Adipose tissue (tissue), 3 donors: ENCODE data around the gene KIAA0232. TPM values are rescaled to one million over a fixed set of nuclear protein-coding genes. Genes with fewer than 3 reads are reported as not detected.
"Not testable (repeated sequence)": the region's sequence is repeated elsewhere in the genome, so short reads cannot be mapped to it uniquely, and the experiment has no call there.

Experiments used
- H3K27ac ChIP-seq: one replicate; pipeline ENCODE4 v1.5.1; 2013; ENCODE audit warnings: low read depth, low read length
- whole genome bisulfite sequencing, 3 donors: extraction: QIAGEN DNeasy Blood & Tissue Kit; methylation state at CpG; one replicate each; pipeline ENCODE4 v1.1.7; 2013; 5-methylcytosine and 5-hydroxymethylcytosine counted together
- polyA plus RNA-seq, 3 donors: library from polyadenylated mRNA; stranded (reverse); fragments of 200-250 nt; gene quantifications; one replicate each; pipeline ENCODE4 v1.2.3, GENCODE V29; 2013
- donor health status: healthy with polysubstance abuse.
- donor health status: Bipolar disorder and iron deficiency.
- donor health status: healthy.

Gene KIAA0232
- polyA plus RNA-seq, 3 donors, result 3.8 to 9.8 (median 6.7) TPM

DNA sequence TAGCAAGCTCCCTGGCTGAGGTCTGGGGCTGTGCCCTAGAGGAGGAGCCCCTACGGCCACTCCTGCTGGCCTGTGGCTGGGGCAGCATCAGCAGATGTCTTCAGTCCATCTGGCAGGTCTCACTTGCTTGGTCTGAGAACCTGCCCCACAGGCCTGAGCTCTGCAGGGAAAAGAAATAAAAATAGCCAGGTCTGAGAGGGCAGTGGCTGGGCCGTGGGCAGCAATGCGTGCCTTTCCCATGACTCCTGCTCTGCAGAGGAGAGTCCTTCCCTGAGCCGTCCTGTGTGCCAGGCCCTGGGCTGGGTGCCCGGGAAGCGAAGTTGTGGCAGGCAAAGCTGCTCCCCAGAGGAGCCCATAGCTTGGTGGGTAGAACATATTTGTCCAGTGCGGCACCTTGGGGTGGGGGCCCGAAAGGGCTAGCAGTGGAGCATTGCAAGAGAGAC lies 11.3 kb upstream of the KIAA0232 start:
- H3K27ac ChIP-seq, result no peak overlapping the region
- WGBS, 3 donors, result 84 to 87% (median 86%) methylated on average over 8 of the region's 8 CpGs

DNA sequence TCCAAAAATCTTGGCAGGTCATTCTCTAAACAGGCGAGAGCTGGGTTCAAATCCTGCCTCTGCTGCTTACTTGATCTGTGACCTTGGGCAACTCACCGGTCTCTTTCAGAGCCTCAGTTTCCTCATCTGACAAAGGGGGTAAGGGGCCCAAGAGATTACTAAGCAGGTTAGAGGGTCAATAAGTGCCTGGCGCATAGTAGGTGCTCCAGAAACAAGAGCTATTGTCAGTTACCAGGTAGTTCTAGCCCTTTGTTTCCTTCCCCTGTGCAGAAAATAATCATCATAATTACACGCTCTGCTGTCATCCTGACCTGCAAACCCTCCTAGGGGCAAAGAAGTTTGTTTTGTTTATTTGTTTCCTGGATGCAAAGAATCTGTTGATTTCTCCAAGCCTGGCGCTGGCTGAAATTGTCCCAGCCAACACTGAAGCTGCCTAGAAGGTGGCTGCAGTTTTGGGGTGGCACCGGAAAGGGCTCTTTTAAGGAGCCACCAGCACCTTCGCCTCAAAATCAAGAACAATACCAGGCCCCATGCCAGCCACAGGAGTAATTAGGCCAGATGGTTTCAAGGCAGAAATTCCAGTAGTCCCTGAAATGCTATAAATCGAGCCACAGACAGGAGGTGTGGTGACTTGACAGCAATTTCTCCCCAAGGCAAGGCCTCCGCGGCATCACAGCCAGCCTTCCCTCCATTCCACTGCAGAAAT lies 10.2 kb upstream of the KIAA0232 start:
- WGBS, 3 donors, result 55 to 70% (median 68%) methylated on average over 10 of the region's 10 CpGs
- no peak overlapping the region for H3K27ac ChIP-seq

DNA sequence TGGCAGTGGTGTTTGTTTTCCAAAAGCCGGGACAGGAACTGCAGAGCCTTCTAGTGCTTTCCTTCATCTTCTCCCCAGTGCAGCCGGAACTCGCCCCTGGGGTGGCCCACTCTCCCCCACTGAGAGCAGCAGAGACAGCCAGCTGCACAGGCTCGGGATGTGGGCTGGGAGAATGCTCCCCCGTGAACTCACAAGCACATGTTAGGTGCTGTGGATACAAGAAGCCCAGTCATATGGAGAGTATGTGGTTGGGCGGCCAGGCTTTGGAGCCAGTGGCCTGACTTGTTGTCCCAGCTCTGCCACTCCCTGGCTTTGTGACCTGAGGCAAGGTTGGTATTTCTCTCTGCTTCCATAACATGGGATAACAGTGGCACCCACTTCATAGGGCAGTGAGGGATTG lies 9.4 kb upstream of the KIAA0232 start:
- H3K27ac ChIP-seq, result no peak overlapping the region

DNA sequence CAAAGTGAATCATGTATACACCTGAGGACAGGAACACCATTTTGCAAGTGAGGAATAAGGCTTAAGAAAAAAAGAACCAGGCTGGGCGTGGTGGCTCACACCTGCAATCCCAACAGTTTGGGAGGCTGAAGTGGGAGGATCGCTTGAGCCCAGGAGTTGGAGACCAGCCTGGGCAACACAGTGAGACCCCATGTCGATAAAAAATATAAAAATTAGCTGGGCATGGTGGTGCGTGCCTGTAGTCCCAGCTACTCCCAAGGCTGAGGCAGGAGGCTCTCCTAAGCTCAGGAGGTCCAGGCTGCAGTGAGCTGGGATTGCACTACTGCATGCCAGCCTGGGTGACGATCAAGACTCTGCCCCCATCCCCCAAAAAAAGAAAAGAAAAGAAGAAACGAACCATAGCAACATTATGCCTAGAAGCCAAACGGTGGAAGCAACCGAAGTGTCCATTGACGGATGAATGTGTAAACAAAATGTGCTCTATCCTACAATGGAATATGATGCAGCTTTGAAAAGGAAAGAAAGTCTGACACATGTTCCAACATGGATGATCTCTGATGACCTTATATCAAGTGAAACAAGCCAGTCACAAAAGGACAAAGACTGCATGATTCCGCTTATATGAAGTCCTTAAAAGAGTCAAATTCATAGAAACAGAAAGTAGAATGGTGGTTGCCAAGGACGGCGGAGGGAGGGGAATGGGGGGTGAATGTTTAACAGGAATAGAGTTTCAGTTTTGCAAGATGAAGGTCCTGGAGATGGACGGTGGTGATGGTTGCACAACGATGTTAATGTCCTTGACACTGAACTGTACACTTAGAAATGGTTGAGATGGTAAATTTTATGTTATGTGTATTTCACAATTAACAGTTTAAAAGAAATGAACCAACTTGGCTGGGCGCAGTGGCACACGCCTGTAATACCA lies 8.6 kb upstream of the KIAA0232 start:
- no peak overlapping the region for H3K27ac ChIP-seq
- 80 to 90% (median 85%) methylated on average over 16 of the region's 16 CpGs for WGBS, 3 donors

More for the DNA sequence above, 9.4 kb upstream of the KIAA0232 start:
- 71 to 87% (median 82%) methylated on average over 6 of the region's 6 CpGs for WGBS, 3 donors

DNA sequence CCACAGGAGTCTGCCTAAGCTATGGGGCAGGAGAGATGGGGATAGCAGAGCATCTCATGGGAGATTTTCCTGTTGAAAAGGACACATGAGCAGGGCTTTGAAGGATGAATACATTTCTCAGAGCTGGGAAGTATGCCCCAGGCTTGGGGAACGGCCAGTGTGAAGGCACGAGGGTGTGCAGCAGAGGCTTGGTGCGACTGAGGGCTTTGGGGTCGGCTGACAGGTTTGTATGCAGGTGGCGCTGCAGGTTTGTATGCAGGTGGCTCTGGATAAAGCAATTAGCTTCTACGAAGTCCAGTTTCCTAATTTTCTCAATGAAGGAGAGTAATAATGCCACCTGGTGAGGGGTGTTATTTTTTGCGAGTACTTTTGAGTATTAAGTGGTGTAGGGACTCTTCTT lies 6.8 kb upstream of the KIAA0232 start:
- no peak overlapping the region for H3K27ac ChIP-seq
- 70 to 85% (median 78%) methylated on average over 7 of the region's 7 CpGs for WGBS, 3 donors

DNA sequence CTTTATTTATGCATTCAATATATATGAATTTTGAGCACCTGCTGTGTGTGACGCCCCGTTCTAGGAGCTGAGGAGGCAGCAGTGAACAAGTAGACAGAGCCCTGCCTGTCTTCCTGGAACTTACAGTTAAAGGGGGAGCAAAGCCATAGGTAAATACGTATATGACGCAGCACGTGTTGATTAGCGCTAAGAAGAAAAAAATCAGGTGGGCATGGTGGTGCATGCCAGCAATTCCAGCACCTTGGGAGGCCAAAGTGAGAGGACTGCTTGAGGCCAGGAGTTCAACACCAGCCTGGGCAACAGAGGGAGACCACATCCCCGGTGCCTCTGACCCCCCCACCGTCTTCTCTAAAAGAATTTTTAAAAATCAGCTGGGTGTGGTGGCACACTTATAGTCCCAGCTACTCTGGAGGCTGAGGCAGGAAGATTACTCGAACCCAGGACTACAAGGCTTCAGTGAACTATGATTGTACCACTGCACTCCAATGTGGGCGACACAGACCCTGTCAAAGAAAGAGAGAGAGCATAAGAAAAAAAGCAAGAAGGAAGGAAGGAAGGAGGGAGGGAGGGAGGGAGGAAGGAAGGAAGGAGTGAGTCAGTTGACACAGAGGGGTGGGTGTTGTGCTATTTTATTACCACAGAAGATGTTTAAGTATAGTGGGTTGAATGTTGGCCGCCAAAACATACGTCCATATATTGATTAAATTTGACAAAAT lies 5.4 kb upstream of the KIAA0232 start:
- WGBS, 3 donors, result 63 to 73% (median 65%) methylated on average over 12 of the region's 12 CpGs
- no peak overlapping the region for H3K27ac ChIP-seq

DNA sequence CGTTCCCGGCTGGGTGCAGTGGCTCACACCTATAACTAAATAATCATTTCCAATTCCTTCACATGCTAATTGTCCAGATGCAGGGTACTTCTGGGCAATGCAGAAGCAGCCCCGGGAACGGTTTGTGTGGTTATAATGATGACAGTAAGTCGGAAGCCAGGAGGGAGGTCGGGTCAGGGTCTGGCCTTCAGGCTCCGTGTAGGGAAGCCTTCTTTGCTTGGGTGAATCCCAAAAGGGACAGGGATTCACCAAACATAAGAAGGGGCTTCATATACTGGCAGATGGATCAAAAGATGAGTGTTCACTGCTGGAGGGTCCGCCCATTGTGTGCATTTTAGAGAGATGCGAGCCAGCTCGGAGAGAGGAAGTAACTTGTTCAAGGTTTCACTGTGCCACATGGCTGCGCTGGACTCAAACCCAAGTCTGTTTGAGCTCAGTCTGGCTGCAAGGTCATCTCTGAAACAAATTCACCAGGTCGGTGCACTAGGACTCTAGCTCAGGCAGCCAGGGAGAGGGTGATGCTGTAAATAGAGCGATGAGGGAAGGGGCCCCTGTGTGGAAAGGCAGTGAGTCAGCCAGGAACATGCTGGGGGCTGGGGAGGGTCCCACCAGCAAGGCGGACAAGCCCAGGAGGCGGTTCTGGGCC lies 4.8 kb upstream of the KIAA0232 start:
- H3K27ac ChIP-seq, result no peak overlapping the region
- WGBS, 3 donors, result 60 to 65% (median 63%) methylated on average over 15 of the region's 15 CpGs

DNA sequence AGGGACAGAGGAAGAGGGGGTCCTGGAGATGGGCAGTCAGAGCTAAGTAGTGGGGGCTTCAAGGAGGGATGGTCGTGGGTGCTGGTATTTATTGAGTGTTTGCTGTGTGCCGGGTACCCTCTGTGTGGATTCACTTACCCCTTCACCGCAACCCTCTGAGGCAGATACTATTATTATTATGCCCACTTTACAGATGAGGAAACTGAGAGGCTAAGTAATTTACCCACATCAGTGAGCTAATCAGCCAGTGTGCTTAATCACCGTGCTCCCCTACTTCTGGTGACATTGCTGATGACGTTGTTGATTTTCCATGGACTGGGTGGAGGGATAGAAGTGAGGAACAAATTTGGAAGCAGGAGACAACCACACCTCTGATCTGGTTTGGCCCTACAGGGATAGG lies 4.1 kb upstream of the KIAA0232 start:
- 82 to 92% (median 90%) methylated on average over 5 of the region's 5 CpGs for WGBS, 3 donors
- H3K27ac ChIP-seq, result no peak overlapping the region

DNA sequence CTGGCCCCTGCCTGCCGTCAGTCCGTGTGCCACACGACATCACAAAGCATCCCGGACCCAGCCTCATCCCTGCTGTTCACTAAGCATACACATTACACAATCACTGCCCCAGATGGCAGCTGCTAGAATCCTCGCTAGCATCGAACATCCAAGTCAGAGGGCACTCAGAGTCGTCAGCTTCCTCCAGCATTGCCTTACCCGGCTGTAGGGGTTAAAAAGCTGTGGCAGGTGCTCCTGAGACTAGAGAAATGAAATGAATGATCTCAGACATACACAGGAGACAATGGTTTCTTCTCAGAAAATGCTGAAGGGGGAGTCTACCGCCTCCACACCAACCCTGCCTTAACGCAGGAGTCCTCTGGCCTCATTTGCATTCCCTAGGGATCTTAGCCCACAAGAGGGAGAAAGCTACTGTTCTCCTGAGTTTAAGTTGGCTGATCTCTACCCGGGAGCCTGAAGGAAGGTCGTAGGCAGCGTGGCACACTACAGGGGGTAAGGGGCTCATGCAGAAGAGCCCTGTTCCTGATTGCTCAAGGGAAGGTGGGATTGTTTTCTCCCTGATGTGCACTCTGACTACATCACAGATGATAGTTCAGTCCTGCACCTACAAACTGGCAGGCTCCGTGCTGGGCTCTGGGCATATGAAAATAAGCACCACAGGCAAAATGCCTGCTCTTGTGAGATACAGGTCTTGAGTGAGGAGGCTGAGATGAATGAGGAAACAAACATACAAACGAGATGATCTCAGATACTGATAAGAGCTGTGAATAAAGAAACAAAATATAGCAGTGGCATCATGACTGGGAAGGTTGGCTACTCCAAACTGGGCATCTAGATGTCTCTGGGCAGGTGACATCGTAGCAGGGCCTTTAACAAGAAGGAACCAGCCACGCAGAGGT lies 2.6 kb upstream of the KIAA0232 start:
- H3K27ac ChIP-seq, result no peak overlapping the region
- WGBS, 3 donors, result 59 to 69% (median 60%) methylated on average over 17 of the region's 17 CpGs

DNA sequence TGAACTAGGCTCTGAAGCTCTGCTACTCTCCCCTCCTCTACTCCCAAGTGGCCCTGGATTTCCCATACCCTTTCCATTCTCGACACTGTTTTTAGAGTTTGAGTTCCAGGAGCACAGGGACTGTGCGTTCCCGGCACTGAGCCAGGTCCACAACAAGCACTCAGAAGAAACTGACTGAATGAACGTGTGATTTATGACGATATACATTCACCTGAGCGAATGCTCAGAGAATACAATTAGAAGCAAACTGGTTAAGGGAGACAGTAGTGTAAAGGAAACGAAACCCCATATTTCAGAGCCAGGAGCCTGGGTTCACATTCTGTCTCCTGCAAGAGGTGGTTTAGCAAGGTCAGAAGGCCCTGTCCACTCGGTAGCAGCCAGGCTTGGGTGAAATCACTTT lies 1.4 kb upstream of the KIAA0232 start:
- WGBS, 3 donors, result 86 to 88% (median 88%) methylated on average over 8 of the region's 8 CpGs
- H3K27ac ChIP-seq, result no peak overlapping the region

DNA sequence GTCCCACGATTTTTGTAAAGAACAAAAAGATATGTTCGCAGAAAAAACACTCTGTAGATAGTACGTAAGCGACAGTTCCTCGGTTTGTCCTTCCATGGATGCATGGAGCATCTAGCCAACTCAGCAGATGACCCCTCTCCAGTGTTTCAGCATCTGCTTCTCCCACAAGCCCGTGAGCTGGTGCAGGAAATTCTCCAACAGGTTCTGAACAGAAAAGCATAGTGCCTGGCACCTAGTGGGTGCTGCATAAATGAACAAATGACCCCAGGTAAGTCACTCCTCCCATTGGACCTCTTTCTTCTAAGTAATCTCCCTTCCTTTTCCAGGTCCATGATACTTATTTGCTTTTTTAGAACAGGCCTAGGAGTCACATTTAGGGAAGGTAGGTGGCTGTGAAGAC lies 966 bp upstream of the KIAA0232 start:
- H3K27ac ChIP-seq, result no peak overlapping the region
- WGBS, 3 donors, result 84 to 85% (median 85%) methylated on average over 6 of the region's 6 CpGs

DNA sequence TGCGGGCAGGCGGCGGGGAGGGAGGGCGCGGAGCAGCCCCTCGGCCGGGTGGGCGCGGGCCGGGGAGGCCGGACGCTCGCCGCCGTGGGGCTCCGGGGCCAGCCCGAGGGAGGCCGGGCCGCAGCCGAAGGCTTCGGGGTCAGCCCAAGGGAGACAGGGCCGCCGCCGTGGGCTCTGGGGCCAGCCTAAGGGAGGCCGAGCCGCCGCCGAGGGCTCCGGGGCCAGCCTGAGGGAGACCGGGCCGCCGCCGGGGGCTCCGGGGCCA lies 251 bp downstream of the KIAA0232 start:
- 0 to 1% (median 0%) methylated on average over 30 to 34 of the region's 34 CpGs for WGBS, 3 donors
- H3K27ac ChIP-seq, result peak overlapping the region; percentile 96

DNA sequence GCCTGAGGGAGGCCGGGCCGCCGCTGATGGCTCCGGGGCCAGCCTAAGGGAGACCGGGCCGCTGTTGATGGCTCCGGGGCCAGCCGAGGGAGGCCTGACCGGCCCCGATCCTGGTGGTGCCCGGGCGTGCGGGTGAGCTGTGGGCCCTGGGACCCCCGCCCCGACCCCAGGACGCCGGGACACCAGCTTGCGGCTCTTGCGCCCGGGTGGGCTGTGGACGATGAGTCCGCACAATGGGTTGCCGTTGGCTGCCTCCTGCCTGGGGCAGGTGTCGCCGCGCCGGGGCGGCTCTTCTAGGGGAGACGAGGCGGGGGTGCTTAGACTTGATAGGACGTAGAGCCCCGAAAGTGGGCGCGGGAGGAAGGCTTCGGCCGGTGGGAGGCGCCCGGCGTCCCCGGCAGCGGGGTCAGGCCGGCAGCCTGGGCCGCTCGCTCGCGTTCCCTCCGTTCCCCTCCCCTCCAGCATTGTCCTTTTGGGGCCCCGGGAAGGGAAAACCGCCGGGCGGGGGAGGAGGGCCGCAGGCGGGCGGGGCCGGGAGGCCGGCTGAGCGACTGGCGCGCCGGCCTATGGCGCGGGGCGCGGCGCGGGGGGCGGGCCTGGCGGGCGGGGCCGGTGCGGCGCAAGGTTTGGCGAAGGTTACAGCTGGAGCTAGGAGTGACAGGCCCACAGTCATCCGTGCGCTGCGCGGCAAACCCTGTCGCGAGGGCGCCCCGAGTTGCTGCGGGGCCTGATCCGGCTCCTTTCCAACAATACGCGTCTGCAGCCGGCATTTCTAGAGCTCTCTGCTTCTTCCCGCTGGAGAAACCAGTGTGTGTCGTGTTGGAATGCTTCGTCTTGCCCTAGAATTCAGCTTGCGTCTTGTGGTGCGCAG lies 819 bp downstream of the KIAA0232 start:
- WGBS, 3 donors, result 1 to 2% (median 1%) methylated on average over 51 to 91 of the region's 91 CpGs
- peak overlapping the region; percentile 96 for H3K27ac ChIP-seq

DNA sequence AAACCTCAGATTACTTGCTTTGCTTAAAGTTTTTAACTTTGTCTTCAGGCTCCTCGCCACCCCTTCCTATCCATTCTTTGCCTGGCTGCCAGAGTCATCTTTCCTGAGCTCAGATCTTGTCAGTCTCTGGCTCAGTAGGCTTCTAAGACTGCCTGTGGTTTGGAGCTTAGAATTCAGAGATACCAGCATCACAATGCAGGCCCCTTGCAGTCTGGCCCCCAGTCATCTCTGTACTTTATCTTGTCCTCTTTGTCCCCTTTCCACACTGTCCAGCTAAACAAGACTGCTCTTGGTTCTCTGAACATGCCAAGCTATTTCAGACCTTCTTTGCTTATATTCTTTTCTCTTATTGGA lies 3.0 kb downstream of the KIAA0232 start:
- WGBS, 3 donors, result 98 to 100% (median 100%) methylated on average over 1 of the region's 1 CpG
- no peak overlapping the region for H3K27ac ChIP-seq

DNA sequence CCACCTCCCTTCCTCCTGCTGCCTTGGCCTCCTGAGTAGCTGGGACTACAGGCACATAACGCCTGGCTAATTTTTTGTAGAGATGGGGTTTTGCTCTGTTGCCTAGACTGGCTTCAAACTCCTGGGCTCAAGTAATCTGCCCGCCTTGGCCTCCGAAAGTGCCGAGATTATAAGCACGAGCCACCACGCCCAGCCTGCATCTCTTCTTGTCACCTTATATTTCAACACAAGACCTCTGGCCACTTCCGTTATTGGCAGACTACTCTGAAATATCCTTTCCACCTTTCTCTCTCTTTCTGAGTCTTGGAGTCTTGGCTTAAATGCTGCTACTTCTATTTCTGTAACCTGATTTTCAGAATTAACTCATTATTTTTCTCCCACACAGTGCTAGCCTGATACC lies 5.6 kb downstream of the KIAA0232 start:
- no peak overlapping the region for H3K27ac ChIP-seq
- WGBS, 3 donors, result 50 to 76% (median 59%) methylated on average over 7 of the region's 7 CpGs

DNA sequence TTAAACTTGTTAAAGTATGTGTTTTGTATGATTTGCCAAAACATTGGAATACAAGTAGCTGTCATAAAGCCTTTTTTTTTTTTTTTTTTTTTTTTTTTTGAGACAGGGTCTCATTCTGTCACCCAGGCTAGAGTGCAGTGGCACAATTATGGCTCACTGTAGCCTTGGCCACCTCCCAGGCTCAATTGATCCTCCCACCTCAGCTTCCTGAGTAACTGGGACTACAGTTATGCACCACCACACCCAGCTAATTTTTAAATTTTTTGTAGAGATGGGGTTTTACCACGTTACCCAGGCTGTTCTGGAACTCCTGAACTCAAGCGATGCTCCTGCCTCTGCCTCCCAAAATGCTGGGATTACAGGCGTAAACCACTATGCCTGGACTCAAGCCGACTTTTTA lies 8.7 kb downstream of the KIAA0232 start:
- 88 to 94% (median 89%) methylated on average over 4 of the region's 4 CpGs for WGBS, 3 donors
- H3K27ac ChIP-seq, result not testable (repeated sequence)

DNA sequence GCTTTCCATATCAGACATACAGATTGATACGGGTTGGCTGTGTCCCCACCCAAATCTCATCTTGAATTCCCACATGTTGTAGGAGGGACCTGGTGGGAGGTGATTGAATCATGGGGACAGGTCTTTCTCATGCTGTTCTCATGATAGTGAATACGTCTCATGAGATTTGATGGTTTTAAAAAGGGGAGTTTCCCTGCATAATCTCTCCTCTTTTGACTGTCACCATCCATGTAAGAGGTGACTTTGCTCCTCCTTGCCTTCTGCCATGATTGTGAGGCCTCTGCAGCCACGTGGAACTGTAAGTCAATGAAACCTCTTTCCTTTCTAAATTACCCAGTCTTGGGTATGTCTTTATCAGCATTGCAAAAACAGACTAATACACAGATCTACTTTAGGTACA lies 9.3 kb downstream of the KIAA0232 start:
- 82 to 90% (median 86%) methylated on average over 3 of the region's 3 CpGs for WGBS, 3 donors
- not testable (repeated sequence) for H3K27ac ChIP-seq
